ENCODE measurements around the gene INO80D.

DNA sequence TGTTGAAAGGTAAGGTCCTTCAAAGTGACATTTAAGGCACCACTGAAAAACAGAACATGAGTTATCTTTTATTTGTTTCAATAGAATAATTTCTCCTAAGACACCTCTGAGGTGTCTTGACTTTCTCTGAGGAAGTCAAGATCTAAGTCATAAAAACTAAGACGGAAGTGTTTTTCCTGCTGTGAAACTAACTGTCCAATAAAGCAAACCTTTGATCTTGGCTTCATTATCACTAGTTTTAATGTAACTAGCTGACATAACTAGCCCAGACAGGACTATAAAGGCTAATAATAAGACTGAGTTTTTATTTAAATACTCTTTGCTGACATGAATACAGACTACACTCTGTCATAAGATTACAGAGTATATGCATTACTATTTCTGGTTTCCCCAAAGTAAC, 36.6 kb downstream of the INO80D start:
- TF ChIP-seq POLR2AphosphoS5 (IDR thresholded peaks at IDR 0.05; ENCODE audit: borderline replicate concordance, low read depth, low read length) (no peak), EZH2 (IDR thresholded peaks at IDR 0.05) (no peak)

All from SK-N-MC (cell line).